SK-N-MC (cell line): Measurements from ENCODE around the gene KCNQ4.

ENCODE experiments used
- EZH2 ChIP-seq: fragments of 200-600 bp; sonication (generic); IDR thresholded peaks from one replicate; pipeline ENCODE4 v1.6.1; 2017; ENCODE audit warnings: antibody characterized with exemption
- POLR2AphosphoS5 ChIP-seq: IDR thresholded peaks from 2 replicates; pipeline ENCODE4 v1.6.1; 2012; ENCODE audit warnings: mild to moderate bottlenecking, low read depth, low read length, borderline replicate concordance

GRCh38 chr1:40823345-40823744, 39.8 kb downstream of the KCNQ4 start:
- no peak for TF ChIP-seq POLR2AphosphoS5
- no peak for TF ChIP-seq EZH2
